ENCODE data around the gene ZNF292.

- TF ChIP-seq CTCF (IDR thresholded peaks at IDR 0.05) (no peak), EZH2 (IDR thresholded peaks at IDR 0.05; ENCODE audit: borderline replicate concordance, insufficient read depth, low read depth, low read length, poor library complexity, severe bottlenecking) (no peak)
Measured at GRCh38 chr6:87146363-87146762, 9.0 kb upstream of the ZNF292 start.

Measured in B cell (primary cell).